Stimulated activated effector memory CD8-positive, alpha-beta T cell treated with anti-CD3 and anti-CD28 coated beads, Interleukin-12 subunit alpha, Interleukin-12 subunit beta, amount 100 ng/mL, for 72 hours (primary cell): Measurements from ENCODE around the gene WRAP53.

Experiments used
- ATAC-seq: fragments of 150-1000 bp; cut with Tn5 transposase; 2 replicates; pipeline ENCODE4 v1.10.0; 2021
- DNase-seq, 2 donors: peaks; one replicate each; pipeline ENCODE4 v3.0.0; 2021 to 2022; ENCODE audit warnings: low spot score in 2 of 2
- H3K27ac Mint-ChIP-seq: one replicate; pipeline ENCODE4 v1.8.0; 2022; ENCODE audit warnings: mild to moderate bottlenecking, mixed read lengths
- H3K36me3 Mint-ChIP-seq: one replicate; pipeline ENCODE4 v1.8.0; 2022; ENCODE audit warnings: mild to moderate bottlenecking, mixed read lengths
- H3K4me1 Mint-ChIP-seq: one replicate; pipeline ENCODE4 v1.8.0; 2022; ENCODE audit warnings: mixed read lengths
- H3K4me3 Mint-ChIP-seq: one replicate; pipeline ENCODE4 v1.8.0; 2022; ENCODE audit warnings: mild to moderate bottlenecking, mixed read lengths
- H3K9me3 Mint-ChIP-seq: one replicate; pipeline ENCODE4 v1.8.0; 2022; ENCODE audit warnings: mixed read lengths

Gene WRAP53

DNA sequence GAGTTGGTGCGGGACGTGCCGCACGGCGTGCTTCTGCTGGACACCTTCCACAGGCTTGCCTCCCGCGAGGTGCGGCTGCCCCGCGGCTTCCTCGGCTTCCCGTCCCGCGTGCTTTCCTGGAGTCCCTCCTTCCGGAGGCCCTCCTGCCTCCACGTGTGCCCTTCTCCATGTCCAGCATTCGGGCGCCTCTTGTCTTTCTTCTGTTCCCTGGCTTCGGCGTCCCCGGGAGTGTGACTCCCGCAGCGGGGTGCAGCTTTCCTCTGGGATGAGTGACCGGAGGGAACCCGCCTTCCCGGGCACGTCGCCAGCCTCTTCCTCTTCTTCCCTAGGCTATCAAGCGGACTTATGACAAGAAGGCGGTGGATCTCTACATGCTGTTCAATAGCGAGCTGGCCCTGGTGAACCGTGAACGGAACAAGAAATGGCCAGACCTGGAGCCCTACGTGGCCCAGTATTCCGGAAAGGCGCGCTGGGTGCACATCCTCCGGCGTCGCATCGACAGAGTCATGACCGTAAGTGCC is 52.3 kb downstream of the WRAP53 start:
- Mint-ChIP-seq H3K4me1 (no peaks in the 10 kb centered on the region), H3K36me3 (no peaks in the 10 kb centered on the region), H3K27ac (no peak overlapping the region), H3K4me3 (no peak overlapping the region), H3K9me3 (no peaks in the 10 kb centered on the region)
- no peak for ATAC-seq
- DNase-seq = no peak

GRCh38 chr17:7742729-7743128 is 54.5 kb downstream of the WRAP53 start:
- H3K4me1 Mint-ChIP-seq = no peaks in the 10 kb centered on the region
- no peaks in the 10 kb centered on the region for H3K36me3 Mint-ChIP-seq
- DNase-seq (no peak), ATAC-seq (no peak)
- H3K27ac Mint-ChIP-seq = no peak overlapping the region
- H3K4me3 Mint-ChIP-seq = no peak overlapping the region
- H3K9me3 Mint-ChIP-seq = no peaks in the 10 kb centered on the region

DNA sequence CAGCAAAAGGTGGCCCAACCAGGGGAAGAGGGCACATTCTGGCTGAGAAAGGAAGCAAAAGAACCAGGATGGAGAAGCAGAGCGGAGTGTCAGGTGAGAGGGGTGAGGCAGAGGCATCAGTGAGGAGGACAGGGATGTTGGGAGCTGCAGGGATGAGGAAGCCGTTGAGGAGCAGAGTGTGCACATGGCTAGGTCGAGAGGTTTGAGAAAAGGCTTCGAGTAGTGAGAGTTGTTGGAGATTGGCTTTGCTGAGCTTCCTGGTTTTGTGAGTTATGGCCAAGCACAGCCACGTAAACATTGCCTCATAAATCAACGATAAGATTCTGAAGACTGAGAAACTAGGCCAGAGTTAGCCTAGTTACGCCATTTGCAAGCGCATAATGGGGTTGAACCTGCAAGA is 56.1 kb downstream of the WRAP53 start:
- no peaks in the 10 kb centered on the region for H3K4me1 Mint-ChIP-seq
- H3K27ac Mint-ChIP-seq = no peak overlapping the region
- H3K36me3 Mint-ChIP-seq = no peaks in the 10 kb centered on the region
- ATAC-seq (no peak), DNase-seq (no peak)
- H3K9me3 Mint-ChIP-seq = no peaks in the 10 kb centered on the region
- no peak overlapping the region for H3K4me3 Mint-ChIP-seq

GRCh38 chr17:7745748-7746470 is 57.6 kb downstream of the WRAP53 start:
- H3K27ac Mint-ChIP-seq = no peak overlapping the region
- H3K9me3 Mint-ChIP-seq = no peaks in the 10 kb centered on the region
- ATAC-seq (no peak), DNase-seq (no peak)
- H3K4me1 Mint-ChIP-seq = no peaks in the 10 kb centered on the region
- H3K4me3 Mint-ChIP-seq = no peak overlapping the region
- H3K36me3 Mint-ChIP-seq = no peaks in the 10 kb centered on the region

DNA sequence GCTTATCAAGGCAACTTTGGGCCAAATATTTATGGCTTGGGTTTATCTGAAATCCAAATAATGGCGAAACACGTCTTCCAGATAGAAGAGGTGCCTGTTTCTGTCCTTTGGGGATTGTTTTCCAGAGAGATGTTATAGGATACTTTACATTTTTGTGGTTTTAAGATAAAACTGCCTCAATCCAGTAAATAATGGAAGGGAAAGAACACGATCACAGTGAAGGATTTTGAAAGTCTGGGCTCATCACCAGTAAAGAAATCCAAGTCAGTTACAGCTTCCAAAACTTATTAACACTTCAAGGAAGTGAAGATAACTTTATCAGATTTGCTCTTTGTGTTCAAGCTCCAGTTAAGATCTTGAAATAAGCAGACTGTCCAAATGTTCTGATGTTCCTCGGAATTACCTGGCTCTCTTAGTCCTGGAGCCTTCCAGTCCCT is 59.4 kb downstream of the WRAP53 start:
- no peaks in the 10 kb centered on the region for H3K36me3 Mint-ChIP-seq
- H3K27ac Mint-ChIP-seq = no peak overlapping the region
- no peak for ATAC-seq
- no peaks in the 10 kb centered on the region for H3K9me3 Mint-ChIP-seq
- no peak overlapping the region for H3K4me3 Mint-ChIP-seq
- DNase-seq = no peak
- no peaks in the 10 kb centered on the region for H3K4me1 Mint-ChIP-seq

DNA sequence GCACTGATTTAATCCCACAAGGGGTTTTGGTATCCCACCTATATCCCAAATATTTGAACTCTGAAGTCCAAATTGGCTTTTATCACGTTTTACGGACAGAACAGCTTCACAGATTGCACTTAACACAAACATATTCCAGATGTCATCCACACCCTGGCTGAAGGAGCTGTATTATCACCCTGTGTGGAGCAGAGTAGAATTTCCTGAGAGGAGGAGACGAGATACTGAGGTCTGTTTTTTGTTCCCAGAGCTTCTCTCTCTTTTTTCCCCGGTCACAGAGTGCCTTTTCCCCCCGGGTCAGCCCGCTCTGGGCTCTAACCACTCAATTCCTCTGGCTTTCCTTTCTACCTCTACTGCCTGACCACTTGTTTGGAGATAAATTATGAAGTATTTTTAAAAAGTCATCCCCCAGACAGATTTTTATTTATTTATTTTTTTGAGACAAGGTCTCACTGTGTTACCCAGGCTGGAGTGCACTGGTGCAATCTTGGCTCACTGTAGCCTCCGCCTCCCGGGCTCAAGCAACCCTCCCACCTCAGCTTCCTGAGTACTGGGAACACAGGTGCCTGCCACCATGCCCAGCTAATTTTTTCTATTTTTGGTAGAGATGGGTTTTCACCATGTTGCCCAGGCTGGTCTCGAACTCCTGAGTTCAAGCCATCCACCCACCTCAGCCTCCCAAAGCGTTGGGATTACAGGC is 59.9 kb downstream of the WRAP53 start:
- Mint-ChIP-seq H3K4me3 (no peak overlapping the region), H3K4me1 (no peaks in the 10 kb centered on the region), H3K27ac (no peak overlapping the region), H3K36me3 (no peaks in the 10 kb centered on the region), H3K9me3 (no peaks in the 10 kb centered on the region)
- ATAC-seq (no peak), DNase-seq (no peak)

DNA sequence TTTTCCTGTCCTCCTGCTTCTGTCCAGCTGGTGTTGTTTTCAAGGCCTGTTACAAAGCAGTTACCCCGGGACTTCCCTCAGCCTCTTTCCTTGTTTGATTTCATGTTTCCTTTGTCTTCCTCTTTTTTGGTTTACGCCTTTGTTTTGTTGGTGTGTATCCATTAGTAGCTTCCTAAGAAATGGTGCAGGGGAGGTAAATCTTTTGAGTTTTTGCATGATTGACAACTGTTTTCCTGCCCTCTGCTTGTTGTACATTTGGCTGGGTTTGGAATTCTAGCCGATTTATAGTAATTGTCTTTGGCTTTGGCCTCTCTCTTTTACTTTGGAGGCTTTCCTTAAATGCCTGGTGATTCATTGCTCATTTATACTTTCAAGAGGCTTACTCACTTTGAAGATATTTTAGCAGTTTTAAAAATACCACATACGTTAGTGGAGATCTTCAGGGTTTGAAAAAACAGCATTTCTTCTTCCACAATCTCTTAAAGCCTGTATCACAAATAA is 62.1 kb downstream of the WRAP53 start:
- H3K27ac Mint-ChIP-seq = no peak overlapping the region
- H3K4me3 Mint-ChIP-seq = no peak overlapping the region
- H3K36me3 Mint-ChIP-seq = no peaks in the 10 kb centered on the region
- no peaks in the 10 kb centered on the region for H3K4me1 Mint-ChIP-seq
- no peak for ATAC-seq
- DNase-seq = no peak
- H3K9me3 Mint-ChIP-seq = no peaks in the 10 kb centered on the region
